ENCODE results near the gene CCDC186.

- TF ChIP-seq POLR2A (IDR thresholded peaks at IDR 0.05; ENCODE audit: control extremely low read depth in 1 of 2, low read depth in 2 of 2, low read length in 2 of 2), result no peak
- TF ChIP-seq SP1 (IDR thresholded peaks at IDR 0.05; ENCODE audit: low read depth, low read length), result no peak
- TF ChIP-seq CEBPB (IDR thresholded peaks at IDR 0.05; ENCODE audit: low read depth, low read length), result no peak
- no peak for TF ChIP-seq CTCF (IDR thresholded peaks at IDR 0.05; ENCODE audit: control extremely low read depth in 1 of 3, insufficient read depth in 1 of 3, low read depth in 1 of 3, low read length in 3 of 3)
- TF ChIP-seq CREB1 (IDR thresholded peaks at IDR 0.05), result no peak
- TF ChIP-seq RXRA (IDR thresholded peaks at IDR 0.05; ENCODE audit: insufficient read depth, low read depth, low read length), result no peak
- no peak for TF ChIP-seq SIRT6 (IDR thresholded peaks at IDR 0.05; ENCODE audit: low read length)
- no peak for TF ChIP-seq HDAC6 (IDR thresholded peaks at IDR 0.05; ENCODE audit: low read depth, low read length)
- no peak for TF ChIP-seq RFX5 (IDR thresholded peaks at IDR 0.05; ENCODE audit: borderline replicate concordance, low read depth, low read length)
- TF ChIP-seq JUND (IDR thresholded peaks at IDR 0.05; ENCODE audit: low read length), result no peak
- no peak for TF ChIP-seq POLR2AphosphoS5 (IDR thresholded peaks at IDR 0.05; ENCODE audit: low read depth, low read length)
- no peak for TF ChIP-seq BACH1 (IDR thresholded peaks at IDR 0.05; ENCODE audit: low read length)
Measured at GRCh38 chr10:114151892-114152291, 22.1 kb downstream of the CCDC186 start.
